Measurements from ENCODE around the gene GXYLT2. TPM values are rescaled to one million over a fixed set of nuclear protein-coding genes. Genes with fewer than 3 reads are reported as not detected.
A peak's percentile ranks its signal among the peaks of the same experiment; 100 is the strongest.

The GXYLT2 gene
- total RNA-seq, 1 donor, result 77.4 TPM

DNA sequence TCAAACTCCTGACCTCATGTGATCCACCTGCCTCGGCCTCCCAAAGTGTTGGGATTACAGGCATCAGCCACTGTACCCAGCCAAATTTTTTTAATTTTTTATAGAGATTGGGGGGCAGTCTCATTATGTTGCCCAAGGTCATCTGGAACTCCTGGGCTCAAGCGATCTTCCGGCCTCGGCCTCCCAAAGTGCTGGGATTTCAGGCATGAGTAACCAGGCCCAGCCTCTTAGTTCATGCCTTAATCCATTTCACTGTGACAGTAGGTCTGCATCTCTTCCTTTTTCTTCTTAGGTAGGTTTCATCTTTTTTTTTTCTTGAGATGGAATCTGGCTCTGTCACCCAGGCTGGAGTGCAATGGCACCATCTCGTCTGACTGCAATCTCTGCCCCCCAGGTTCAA, 71.5 kb downstream of the GXYLT2 start:
- no peak overlapping the region for H3K4me3 ChIP-seq (ENCODE audit: insufficient read depth, low read length)
- no peaks in the 10 kb centered on the region for H3K4me1 ChIP-seq (ENCODE audit: insufficient read depth, low read length)
- no peak overlapping the region for H2AFZ ChIP-seq (ENCODE audit: low read length)
- peaks cover 5% of the 10 kb centered on the region for H3K36me3 ChIP-seq (ENCODE audit: insufficient read depth, low read length)
- no peaks in the 10 kb centered on the region for H4K20me1 ChIP-seq (ENCODE audit: insufficient read depth, low read length)
- no peak overlapping the region for H3K27ac ChIP-seq (ENCODE audit: low read depth, low read length)
- no peak for DNase-seq (ENCODE audit: insufficient read length, low spot score, missing footprints)
- H3K4me2 ChIP-seq (ENCODE audit: insufficient read depth, low read length), result no peak overlapping the region
- H3K79me2 ChIP-seq (ENCODE audit: insufficient read depth, low read length), result no peaks in the 10 kb centered on the region
- no peaks in the 10 kb centered on the region for H3K27me3 ChIP-seq (ENCODE audit: insufficient read depth, low read length)
- TF ChIP-seq, protein P1, sequence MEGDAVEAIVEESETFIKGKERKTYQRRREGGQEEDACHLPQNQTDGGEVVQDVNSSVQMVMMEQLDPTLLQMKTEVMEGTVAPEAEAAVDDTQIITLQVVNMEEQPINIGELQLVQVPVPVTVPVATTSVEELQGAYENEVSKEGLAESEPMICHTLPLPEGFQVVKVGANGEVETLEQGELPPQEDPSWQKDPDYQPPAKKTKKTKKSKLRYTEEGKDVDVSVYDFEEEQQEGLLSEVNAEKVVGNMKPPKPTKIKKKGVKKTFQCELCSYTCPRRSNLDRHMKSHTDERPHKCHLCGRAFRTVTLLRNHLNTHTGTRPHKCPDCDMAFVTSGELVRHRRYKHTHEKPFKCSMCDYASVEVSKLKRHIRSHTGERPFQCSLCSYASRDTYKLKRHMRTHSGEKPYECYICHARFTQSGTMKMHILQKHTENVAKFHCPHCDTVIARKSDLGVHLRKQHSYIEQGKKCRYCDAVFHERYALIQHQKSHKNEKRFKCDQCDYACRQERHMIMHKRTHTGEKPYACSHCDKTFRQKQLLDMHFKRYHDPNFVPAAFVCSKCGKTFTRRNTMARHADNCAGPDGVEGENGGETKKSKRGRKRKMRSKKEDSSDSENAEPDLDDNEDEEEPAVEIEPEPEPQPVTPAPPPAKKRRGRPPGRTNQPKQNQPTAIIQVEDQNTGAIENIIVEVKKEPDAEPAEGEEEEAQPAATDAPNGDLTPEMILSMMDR (IDR thresholded peaks at IDR 0.05; ENCODE audit: extremely low read depth, low read depth, low read length), result no peak
- H3K9me3 ChIP-seq (ENCODE audit: low read depth, low read length), result no peaks in the 10 kb centered on the region

GRCh38 chr3:72960812-72961518, 73.1 kb downstream of the GXYLT2 start:
- Histone ChIP-seq H3K4me3 (ENCODE audit: insufficient read depth, low read length) (no peak overlapping the region), H3K9me3 (ENCODE audit: low read depth, low read length) (no peaks in the 10 kb centered on the region), H2AFZ (ENCODE audit: low read length) (no peak overlapping the region), H4K20me1 (ENCODE audit: insufficient read depth, low read length) (no peaks in the 10 kb centered on the region), H3K4me1 (ENCODE audit: insufficient read depth, low read length) (no peaks in the 10 kb centered on the region), H3K4me2 (ENCODE audit: insufficient read depth, low read length) (no peak overlapping the region), H3K27me3 (ENCODE audit: insufficient read depth, low read length) (no peaks in the 10 kb centered on the region), H3K36me3 (ENCODE audit: insufficient read depth, low read length) (peaks cover 5% of the 10 kb centered on the region), H3K79me2 (ENCODE audit: insufficient read depth, low read length) (no peaks in the 10 kb centered on the region), H3K27ac (ENCODE audit: low read depth, low read length) (no peak overlapping the region)
- TF ChIP-seq, protein P1 (IDR thresholded peaks at IDR 0.05; ENCODE audit: extremely low read depth, low read depth, low read length), result no peak
- peak; percentile 19 for DNase-seq (ENCODE audit: insufficient read length, low spot score, missing footprints)

GRCh38 chr3:72961752-72962151, 73.9 kb downstream of the GXYLT2 start:
- no peak for DNase-seq (ENCODE audit: insufficient read length, low spot score, missing footprints)
- TF ChIP-seq, protein P1 (IDR thresholded peaks at IDR 0.05; ENCODE audit: extremely low read depth, low read depth, low read length), result no peak
- H3K27me3 ChIP-seq (ENCODE audit: insufficient read depth, low read length), result no peaks in the 10 kb centered on the region
- no peaks in the 10 kb centered on the region for H4K20me1 ChIP-seq (ENCODE audit: insufficient read depth, low read length)
- H3K36me3 ChIP-seq (ENCODE audit: insufficient read depth, low read length), result peaks cover 5% of the 10 kb centered on the region
- no peaks in the 10 kb centered on the region for H3K79me2 ChIP-seq (ENCODE audit: insufficient read depth, low read length)
- H2AFZ ChIP-seq (ENCODE audit: low read length), result no peak overlapping the region
- no peak overlapping the region for H3K4me3 ChIP-seq (ENCODE audit: insufficient read depth, low read length)
- no peaks in the 10 kb centered on the region for H3K4me1 ChIP-seq (ENCODE audit: insufficient read depth, low read length)
- H3K4me2 ChIP-seq (ENCODE audit: insufficient read depth, low read length), result no peak overlapping the region
- H3K9me3 ChIP-seq (ENCODE audit: low read depth, low read length), result no peaks in the 10 kb centered on the region
- no peak overlapping the region for H3K27ac ChIP-seq (ENCODE audit: low read depth, low read length)

DNA sequence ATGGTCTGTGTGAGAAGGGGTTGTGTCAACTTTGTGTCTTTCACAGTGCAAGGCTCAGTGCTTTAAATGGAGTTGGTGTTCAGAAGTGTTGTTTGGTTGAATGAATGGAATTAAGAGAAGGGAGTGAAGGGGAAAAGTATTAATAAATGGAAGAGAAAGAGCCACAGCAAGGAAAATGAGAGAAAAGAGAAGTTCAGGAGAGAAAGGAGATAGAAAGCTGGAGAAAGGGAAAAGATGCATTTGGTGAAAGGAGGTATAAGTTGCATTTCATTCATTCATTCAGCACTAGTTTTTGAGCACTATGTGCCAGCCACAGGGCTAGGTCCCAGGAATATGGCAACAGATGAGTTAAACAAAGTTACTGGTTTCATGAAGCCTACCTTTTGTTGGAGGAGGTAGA, 74.5 kb downstream of the GXYLT2 start:
- no peak for DNase-seq (ENCODE audit: insufficient read length, low spot score, missing footprints)
- TF ChIP-seq, protein P1 (IDR thresholded peaks at IDR 0.05; ENCODE audit: extremely low read depth, low read depth, low read length), result no peak
- Histone ChIP-seq H3K4me1 (ENCODE audit: insufficient read depth, low read length) (no peaks in the 10 kb centered on the region), H3K4me3 (ENCODE audit: insufficient read depth, low read length) (no peak overlapping the region), H3K27me3 (ENCODE audit: insufficient read depth, low read length) (no peaks in the 10 kb centered on the region), H4K20me1 (ENCODE audit: insufficient read depth, low read length) (no peaks in the 10 kb centered on the region), H3K79me2 (ENCODE audit: insufficient read depth, low read length) (no peaks in the 10 kb centered on the region), H3K36me3 (ENCODE audit: insufficient read depth, low read length) (peaks cover 2% of the 10 kb centered on the region), H3K4me2 (ENCODE audit: insufficient read depth, low read length) (no peak overlapping the region), H3K9me3 (ENCODE audit: low read depth, low read length) (no peaks in the 10 kb centered on the region), H2AFZ (ENCODE audit: low read length) (no peak overlapping the region), H3K27ac (ENCODE audit: low read depth, low read length) (no peak overlapping the region)

All from osteoblast (primary cell).